GM12878 (cell line): ENCODE data around the gene BLOC1S6. TPM values are rescaled to one million over a fixed set of nuclear protein-coding genes. Genes with fewer than 3 reads are reported as not detected.

ENCODE experiments used
- ATAC-seq: fragments of 200-7000 bp; cut with Tn5 transposase; 3 replicates; pipeline ENCODE4 v1.9.1; 2020; ENCODE audit warnings: mild to moderate bottlenecking, moderate library complexity
- BruUV-seq: library from RNA; stranded (reverse); fragments of 400-500 nt; replicated peaks from 2 replicates; lab custom pipeline; 2021; lab: Mats Ljungman, UMichigan
- CTCF ChIA-PET: fragments of 300-600 bp; sonication (Branson Sonifier 250); formaldehyde crosslinking; extraction: SDS; loops from one replicate; lab custom pipeline; 2021; ENCODE audit warnings: inconsistent platforms; lab: Yijun Ruan, JAX
- POLR2A ChIA-PET: fragments of 350-600 bp; formaldehyde crosslinking; extraction: SDS; loops from one replicate; lab custom pipeline; 2021; ENCODE audit warnings: inconsistent platforms; lab: Charles Lee
- RAD21 ChIA-PET: fragments of 300-600 bp; sonication (Branson Sonifier 250); formaldehyde crosslinking; loops from one replicate; lab custom pipeline; 2023; ENCODE audit warnings: antibody characterized with exemption; ENCODE audit not compliant: unreplicated experiment; lab: Charles Lee
- SMC1A ChIA-PET: fragments of 300-600 bp; sonication (Branson Sonifier 250); formaldehyde crosslinking; loops from one replicate; lab custom pipeline; 2023; ENCODE audit not compliant: unreplicated experiment, uncharacterized antibody; lab: Charles Lee
- DNase-seq: peaks from one replicate; pipeline ENCODE4 v3.0.0-alpha.2; 2011; ENCODE audit warnings: low read depth, low spot score
- FAIRE-seq: peaks from 3 replicates; lab custom pipeline; 2011; peaks lifted over from hg19 to GRCh38; lab: Jason Lieb, UNC
- H2AFZ ChIP-seq: 2 replicates; pipeline ENCODE4 v1.6.0; 2011; ENCODE audit warnings: low read depth, low read length, control low read depth; ENCODE audit not compliant: control insufficient read depth
- H3K27ac ChIP-seq: 2 replicates; pipeline ENCODE4 v1.5.1; 2011; ENCODE audit warnings: control low read depth; ENCODE audit not compliant: control insufficient read depth, insufficient read depth
- H3K27me3 ChIP-seq, 2 experiments: replicated peaks in 1 of 2; 2 replicates each; pipeline versions ENCODE4 v1.6.0 to v1.6.1; 2011; ENCODE audit warnings: low read length in 1 of 2; ENCODE audit not compliant: control insufficient read depth in 2 of 2, insufficient read depth in 2 of 2
- H3K36me3 ChIP-seq, 2 experiments: 2 replicates each; pipeline ENCODE4 v1.5.1; 2011; ENCODE audit warnings: low read length in 1 of 2; ENCODE audit not compliant: control insufficient read depth in 2 of 2, insufficient read depth in 2 of 2
- H3K4me1 ChIP-seq: 2 replicates; pipeline ENCODE4 v1.6.1; 2011; ENCODE audit warnings: mild to moderate bottlenecking, low read length, moderate library complexity, mixed read lengths; ENCODE audit not compliant: control insufficient read depth, insufficient read depth
- H3K4me2 ChIP-seq: 2 replicates; pipeline ENCODE4 v1.6.0; 2011; ENCODE audit warnings: control low read depth; ENCODE audit not compliant: control insufficient read depth, insufficient read depth
- H3K4me3 ChIP-seq: fragments of 200-600 bp; sonication (generic); 2 replicates; pipeline ENCODE4 v1.5.1; 2016
- H3K79me2 ChIP-seq: 2 replicates; pipeline ENCODE4 v1.6.0; 2011; ENCODE audit warnings: low read length; ENCODE audit not compliant: control insufficient read depth, insufficient read depth
- H3K9ac ChIP-seq: 2 replicates; pipeline ENCODE4 v1.8.0; 2011; ENCODE audit warnings: low read length, control low read depth, mixed read lengths; ENCODE audit not compliant: control insufficient read depth, insufficient read depth
- H3K9me3 ChIP-seq: replicated peaks from 3 replicates; pipeline ENCODE4 v1.5.1; 2011; ENCODE audit warnings: mild to moderate bottlenecking, low read length; ENCODE audit not compliant: control insufficient read depth, insufficient read depth
- H4K20me1 ChIP-seq: 2 replicates; pipeline ENCODE4 v1.6.0; 2011; ENCODE audit not compliant: control insufficient read depth, insufficient read depth
- EGR1 ChIP-seq, 2 experiments: IDR thresholded peaks; 1 replicate in 1 of 2; 2 replicates in 1 of 2; pipeline ENCODE4 v1.6.1; 2011 to 2012; ENCODE audit warnings: low read depth in 2 of 2, low read length in 2 of 2, borderline replicate concordance in 1 of 2, mild to moderate bottlenecking in 1 of 2, moderate library complexity in 1 of 2
- ETV6 ChIP-seq, 2 experiments: fragments of 450-650 bp in 1 of 2; IDR thresholded peaks in 1 of 2; conservative IDR thresholded peaks in 1 of 2; 2 replicates each; pipeline ENCODE4 v1.6.1; 2014; ENCODE audit warnings: antibody characterized with exemption in 1 of 2, borderline replicate concordance in 1 of 2, low read depth in 1 of 2, mild to moderate bottlenecking in 1 of 2, moderate library complexity in 1 of 2
- RBBP5 ChIP-seq: fragments of 200-600 bp; sonication (generic); conservative IDR thresholded peaks from 2 replicates; pipeline ENCODE4 v1.6.1; 2016
- TCF12 ChIP-seq: IDR thresholded peaks from 2 replicates; pipeline ENCODE4 v1.6.1; 2011; ENCODE audit warnings: low read depth, mild to moderate bottlenecking, low read length
- ZNF274 ChIP-seq: IDR thresholded peaks from one replicate; pipeline ENCODE4 v1.8.0; 2011; ENCODE audit not compliant: insufficient read length, insufficient read depth
- WGBS: methylation state at CpG from one replicate; pipeline ENCODE4 v1.1.6; 2016; ENCODE audit warnings: low lambda C conversion rate; ENCODE audit not compliant: insufficient replicate concordance, insufficient coverage; ENCODE audit errors: missing lambda C conversion rate; 5-methylcytosine and 5-hydroxymethylcytosine counted together
- in situ Hi-C: fragments of 300-500 bp; cut with MboI; formaldehyde crosslinking; loops from 9 replicates; pipeline ENCODE4 v1.14.3; 2018; ENCODE audit warnings: mixed read lengths
- intact Hi-C: fragments of 100-400 bp; cut with micrococcal nuclease; formaldehyde crosslinking; loops from one replicate; pipeline ENCODE4 v1.14.2; 2022; ENCODE audit not compliant: unreplicated experiment
- polyA plus RNA-seq, 11 experiments: library from polyadenylated mRNA; depleted of rRNA in 4 of 11; unstranded in 6 of 11; stranded (reverse) in 5 of 11; fragments of >200 nt; fragmentation: Nextera tagmentation in 4 of 11; fragmentation: Illumina TruSeq in 1 of 11; extraction: Ambion mirVana in 4 of 11; extraction: Trizol in 1 of 11; gene quantifications; 1 replicate in 1 of 11; 2 replicates in 10 of 11; pipeline versions ENCODE4 v1.2.1 to v1.2.3, GENCODE V29; 2011 to 2016; ENCODE audit warnings: inconsistent platforms in 2 of 11, missing spikeins in 2 of 11, low read depth in 1 of 11
- total RNA-seq, 4 experiments: library from RNA; depleted of rRNA in 3 of 4; stranded (reverse); fragments of >200 nt in 3 of 4; fragmentation: Illumina TruSeq in 1 of 4; extraction: Trizol in 1 of 4; gene quantifications; 2 replicates each; pipeline versions ENCODE4 v1.2.1 to v1.2.3, GENCODE V29; 2013 to 2021
- TF ChIP-seq, protein P1 (sequence below): IDR thresholded peaks from 2 replicates; pipeline ENCODE4 v1.6.1; 2012; ENCODE audit warnings: low read depth, low read length, improper control_type of control experiment
- TF ChIP-seq, protein P2 (sequence below): fragments of 450-650 bp; formaldehyde crosslinking; IDR thresholded peaks from 2 replicates; pipeline ENCODE4 v1.5.0; 2022; ENCODE audit warnings: mild to moderate bottlenecking, missing genetic modification characterization

Gene BLOC1S6
- total and polyA plus RNA-seq, 10 of the 15 experiments (the other 5 are each of a cell fraction or from before 2014, with no cell fraction given) = 13.5 to 48.8 (median 32.7) TPM

- 99% methylated on average over 6 of the region's 6 CpGs for WGBS
- no peak overlapping the region for H2AFZ ChIP-seq
- no peaks in the 10 kb centered on the region for H3K36me3 ChIP-seq
- ChIA-PET CTCF (interaction anchor here (0.6 to 1.7 kb wide), 3 partner anchors 10 to 142 kb away, joined by 3 read pairs; no protein-coding TSS in a partner anchor), SMC1A (no interaction called here), POLR2A (no interaction called here), RAD21 (no interaction called here)
- no peaks in the 10 kb centered on the region for H4K20me1 ChIP-seq
- peaks cover 2% of the 10 kb centered on the region; the same call in 1 of the 2 replicates for H3K79me2 ChIP-seq
- no peak overlapping the region for H3K4me2 ChIP-seq
- no peak overlapping the region for H3K4me3 ChIP-seq
- TF ChIP-seq ZNF274 (no peak), TCF12 (no peak), ETV6 (conservative IDR thresholded peaks at IDR 0.05 in 1 of 2, IDR thresholded peaks at IDR 0.05 in 1 of 2; ENCODE audit: borderline replicate concordance in 1 of 2, low read depth in 1 of 2) (no peak)
- TF ChIP-seq, protein P1, sequence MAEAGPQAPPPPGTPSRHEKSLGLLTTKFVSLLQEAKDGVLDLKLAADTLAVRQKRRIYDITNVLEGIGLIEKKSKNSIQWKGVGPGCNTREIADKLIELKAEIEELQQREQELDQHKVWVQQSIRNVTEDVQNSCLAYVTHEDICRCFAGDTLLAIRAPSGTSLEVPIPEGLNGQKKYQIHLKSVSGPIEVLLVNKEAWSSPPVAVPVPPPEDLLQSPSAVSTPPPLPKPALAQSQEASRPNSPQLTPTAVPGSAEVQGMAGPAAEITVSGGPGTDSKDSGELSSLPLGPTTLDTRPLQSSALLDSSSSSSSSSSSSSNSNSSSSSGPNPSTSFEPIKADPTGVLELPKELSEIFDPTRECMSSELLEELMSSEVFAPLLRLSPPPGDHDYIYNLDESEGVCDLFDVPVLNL = no peak
- H3K4me1 ChIP-seq = peaks cover 17% of the 10 kb centered on the region
- intact Hi-C loops (no loop called here), in situ Hi-C loops (no loop called here)
- FAIRE-seq = no peak
- no peak for DNase-seq
- H3K27me3 ChIP-seq = no peaks in the 10 kb centered on the region
- no peaks in the 10 kb centered on the region; the same call in 2 of the 3 replicates for H3K9me3 ChIP-seq
- H3K9ac ChIP-seq = no peak overlapping the region
- no TSS peak for BruUV-seq
- H3K27ac ChIP-seq = no peak overlapping the region
- no peak for ATAC-seq
Measured at GRCh38 chr15:45647828-45648227, 60.6 kb downstream of the BLOC1S6 start.

DNA sequence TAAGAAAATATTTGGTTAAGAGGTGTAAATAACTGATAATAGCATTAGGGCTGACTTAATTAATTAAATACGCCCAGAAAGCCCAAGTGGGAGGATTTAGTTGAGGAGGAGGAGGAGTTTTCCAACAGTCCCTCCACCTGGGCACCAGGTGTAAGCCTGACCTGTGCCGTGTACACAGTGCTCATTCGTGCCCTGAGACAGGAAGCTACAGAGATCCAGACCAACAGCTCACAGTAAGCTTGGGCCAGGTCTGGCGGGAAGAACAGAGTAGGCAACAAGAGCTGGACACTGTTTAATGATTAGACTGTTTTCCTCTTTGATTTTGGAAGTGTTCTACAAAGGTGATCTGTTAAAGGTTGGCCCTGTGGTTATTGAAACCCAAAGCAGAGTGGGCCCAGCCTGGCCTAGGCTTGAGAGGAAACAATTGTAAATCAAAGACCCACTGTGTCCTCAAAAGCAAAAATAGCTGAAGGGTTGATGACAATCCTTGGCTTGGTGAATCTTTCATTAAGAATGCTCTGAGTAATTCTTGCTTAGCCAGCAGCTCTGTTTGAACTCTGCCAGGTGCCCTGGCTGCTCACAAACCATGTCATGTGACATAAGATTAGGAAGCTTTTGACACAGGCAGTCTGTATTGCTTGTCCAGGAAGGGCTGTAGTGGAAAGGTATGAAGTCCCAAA, 61.5 kb downstream of the BLOC1S6 start:
- whole genome bisulfite sequencing = 96% methylated on average over 4 of the region's 4 CpGs
- Histone ChIP-seq H3K9ac (no peak overlapping the region), H4K20me1 (no peaks in the 10 kb centered on the region), H3K4me1 (peaks cover 17% of the 10 kb centered on the region), H3K79me2 (peaks cover 2% of the 10 kb centered on the region), H3K27ac (no peak overlapping the region), H3K27me3 (no peaks in the 10 kb centered on the region), H3K4me3 (no peak overlapping the region), H3K4me2 (no peak overlapping the region), H3K36me3 (no peaks in the 10 kb centered on the region), H3K9me3 (no peaks in the 10 kb centered on the region; the same call in 2 of the 3 replicates), H2AFZ (no peak overlapping the region)
- FAIRE-seq (no peak), DNase-seq (no peak), ATAC-seq (no peak)
- ChIA-PET RAD21 (no interaction called here), CTCF (interaction anchor here (1.4 to 1.5 kb wide), 2 partner anchors 11 to 56 kb away, joined by 3 read pairs; no protein-coding TSS in a partner anchor), SMC1A (interaction anchor here (1.0 kb wide), 1 partner anchor 12 kb away, joined by 3 read pairs; no protein-coding TSS in a partner anchor), POLR2A (no interaction called here)
- in situ Hi-C loops = no loop called here
- BruUV-seq = no TSS peak
- intact Hi-C loops = no loop called here
- TF ChIP-seq EGR1 (IDR thresholded peaks at IDR 0.05; ENCODE audit: borderline replicate concordance in 1 of 2, low read depth in 2 of 2, low read length in 2 of 2) (no peak), RBBP5 (no peak)
- TF ChIP-seq, protein P2, sequence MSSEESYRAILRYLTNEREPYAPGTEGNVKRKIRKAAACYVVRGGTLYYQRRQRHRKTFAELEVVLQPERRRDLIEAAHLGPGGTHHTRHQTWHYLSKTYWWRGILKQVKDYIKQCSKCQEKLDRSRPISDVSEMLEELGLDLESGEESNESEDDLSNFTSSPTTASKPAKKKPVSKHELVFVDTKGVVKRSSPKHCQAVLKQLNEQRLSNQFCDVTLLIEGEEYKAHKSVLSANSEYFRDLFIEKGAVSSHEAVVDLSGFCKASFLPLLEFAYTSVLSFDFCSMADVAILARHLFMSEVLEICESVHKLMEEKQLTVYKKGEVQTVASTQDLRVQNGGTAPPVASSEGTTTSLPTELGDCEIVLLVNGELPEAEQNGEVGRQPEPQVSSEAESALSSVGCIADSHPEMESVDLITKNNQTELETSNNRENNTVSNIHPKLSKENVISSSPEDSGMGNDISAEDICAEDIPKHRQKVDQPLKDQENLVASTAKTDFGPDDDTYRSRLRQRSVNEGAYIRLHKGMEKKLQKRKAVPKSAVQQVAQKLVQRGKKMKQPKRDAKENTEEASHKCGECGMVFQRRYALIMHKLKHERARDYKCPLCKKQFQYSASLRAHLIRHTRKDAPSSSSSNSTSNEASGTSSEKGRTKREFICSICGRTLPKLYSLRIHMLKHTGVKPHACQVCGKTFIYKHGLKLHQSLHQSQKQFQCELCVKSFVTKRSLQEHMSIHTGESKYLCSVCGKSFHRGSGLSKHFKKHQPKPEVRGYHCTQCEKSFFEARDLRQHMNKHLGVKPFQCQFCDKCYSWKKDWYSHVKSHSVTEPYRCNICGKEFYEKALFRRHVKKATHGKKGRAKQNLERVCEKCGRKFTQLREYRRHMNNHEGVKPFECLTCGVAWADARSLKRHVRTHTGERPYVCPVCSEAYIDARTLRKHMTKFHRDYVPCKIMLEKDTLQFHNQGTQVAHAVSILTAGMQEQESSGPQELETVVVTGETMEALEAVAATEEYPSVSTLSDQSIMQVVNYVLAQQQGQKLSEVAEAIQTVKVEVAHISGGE = no peak
